RWPE2 (cell line): Measurements from ENCODE around the gene TENT4B.
"Not testable (repeated sequence)": the region's sequence is repeated elsewhere in the genome, so short reads cannot be mapped to it uniquely, and the experiment has no call there.

ENCODE experiments used
- ATAC-seq: fragments of 200-7000 bp; cut with Tn5 transposase; 3 replicates; pipeline ENCODE4 v1.9.1; 2021; ENCODE audit warnings: low read depth
- DNase-seq: peaks from one replicate; pipeline ENCODE4 v3.0.0-alpha.2; 2020; ENCODE audit warnings: low spot score
- H3K27ac ChIP-seq: fragments of 450-650 bp; 2 replicates; pipeline ENCODE4 v1.5.1; 2017; ENCODE audit warnings: mild to moderate bottlenecking; ENCODE audit not compliant: poor library complexity, severe bottlenecking
- H3K27me3 ChIP-seq: fragments of 250-450 bp; sonication (Bioruptor Pico); 2 replicates; pipeline ENCODE4 v1.5.1; 2021; ENCODE audit warnings: mild to moderate bottlenecking, moderate library complexity; ENCODE audit not compliant: insufficient read depth, poor library complexity, severe bottlenecking
- H3K36me3 ChIP-seq: fragments of 250-450 bp; sonication (Bioruptor Pico); 2 replicates; pipeline ENCODE4 v1.5.1; 2020; ENCODE audit warnings: low read depth, mild to moderate bottlenecking, moderate library complexity
- H3K4me1 ChIP-seq: fragments of 250-450 bp; sonication (Bioruptor Pico); 2 replicates; pipeline ENCODE4 v1.5.1; 2021; ENCODE audit warnings: mild to moderate bottlenecking, moderate library complexity; ENCODE audit not compliant: insufficient read depth, poor library complexity, severe bottlenecking
- H3K4me3 ChIP-seq: fragments of 250-450 bp; sonication (Bioruptor Pico); 2 replicates; pipeline ENCODE4 v1.5.1; 2021; ENCODE audit warnings: mild to moderate bottlenecking, moderate library complexity; ENCODE audit not compliant: severe bottlenecking
- H3K9me3 ChIP-seq: fragments of 250-450 bp; sonication (Bioruptor Pico); 2 replicates; pipeline ENCODE4 v1.5.1; 2021; ENCODE audit warnings: mild to moderate bottlenecking, moderate library complexity; ENCODE audit not compliant: severe bottlenecking
- CTCF ChIP-seq: fragments of 450-650 bp; IDR thresholded peaks from one replicate; pipeline ENCODE4 v1.5.1; 2017; ENCODE audit warnings: mild to moderate bottlenecking, moderate library complexity; ENCODE audit not compliant: poor library complexity, severe bottlenecking

The TENT4B gene

DNA sequence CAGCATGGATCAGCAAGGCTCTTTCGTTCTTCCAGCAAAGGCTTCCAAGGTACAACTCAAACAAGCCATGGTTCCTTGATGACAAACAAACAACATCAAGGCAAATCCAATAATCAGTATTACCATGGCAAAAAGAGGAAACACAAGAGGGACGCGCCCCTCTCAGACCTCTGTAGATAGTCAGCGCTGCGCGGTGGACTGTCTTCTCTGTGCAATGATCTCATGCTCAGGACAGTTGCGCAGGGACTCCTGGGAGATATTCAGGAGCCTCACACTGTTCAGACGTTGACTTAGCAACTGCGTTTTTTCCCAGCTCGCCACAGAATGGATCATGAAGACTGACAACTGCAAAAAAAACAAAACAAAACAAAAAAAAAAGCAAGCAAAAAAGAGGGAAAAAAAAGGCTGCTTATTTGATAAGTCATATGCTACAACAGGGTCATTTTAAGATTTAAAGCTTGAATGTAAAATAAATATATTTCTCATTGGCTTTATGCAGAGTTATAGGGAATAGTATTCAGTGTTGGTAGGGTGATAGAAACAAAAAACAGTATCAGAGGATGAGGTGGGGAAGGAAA is 76.1 kb downstream of the TENT4B start:
- TF ChIP-seq CTCF: no peak
- Histone ChIP-seq H3K27me3 (no peaks in the 10 kb centered on the region), H3K36me3 (peaks cover 49% of the 10 kb centered on the region), H3K27ac (no peak overlapping the region), H3K4me3 (no peak overlapping the region), H3K9me3 (no peaks in the 10 kb centered on the region), H3K4me1 (peaks cover 6% of the 10 kb centered on the region)
- ATAC-seq (no peak), DNase-seq (no peak)

DNA sequence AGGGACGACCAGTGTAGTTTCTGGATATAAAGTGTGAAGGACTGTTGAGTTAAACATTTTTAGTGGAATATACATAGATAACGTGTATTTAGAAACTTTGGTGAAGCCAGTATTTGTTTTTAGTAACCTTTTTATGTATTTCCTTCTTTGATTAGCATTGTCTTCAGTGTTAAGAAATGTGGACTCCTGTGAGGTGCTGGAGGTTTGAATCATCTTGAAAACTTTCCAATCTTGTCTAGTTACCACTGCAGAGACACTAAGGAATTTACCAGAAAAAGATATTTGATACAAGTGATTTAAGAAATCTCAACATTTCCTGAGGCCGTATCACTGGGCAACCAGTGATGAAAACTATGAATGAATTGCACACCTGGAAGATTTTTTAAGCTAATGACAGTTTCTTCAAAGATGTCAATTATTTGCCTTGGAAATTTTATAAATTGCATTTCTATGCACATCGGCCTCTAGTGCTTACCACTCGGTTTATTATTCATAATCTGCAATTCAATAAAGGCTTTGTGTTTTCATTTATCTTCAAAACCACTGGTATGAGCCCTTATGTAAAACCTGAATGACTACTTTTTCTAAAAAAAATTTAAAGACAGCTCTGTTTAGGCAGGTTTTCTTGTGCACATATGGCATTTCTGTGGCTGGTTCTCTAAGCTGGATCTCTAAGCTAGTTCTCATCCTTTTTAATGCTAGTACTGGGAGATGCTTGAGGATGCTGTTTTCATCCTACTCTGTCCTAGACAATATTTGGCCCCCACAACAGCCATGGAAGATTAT is 81.9 kb downstream of the TENT4B start:
- H3K36me3 ChIP-seq: peaks cover 4% of the 10 kb centered on the region; the same call in 1 of the 2 replicates
- H3K4me1 ChIP-seq: peaks cover 25% of the 10 kb centered on the region
- H3K27me3 ChIP-seq: no peaks in the 10 kb centered on the region
- H3K27ac ChIP-seq: peak overlapping the region; percentile 71
- no peak for DNase-seq
- TF ChIP-seq CTCF: no peak
- ATAC-seq: peak; percentile 81
- peaks cover 2% of the 10 kb centered on the region for H3K9me3 ChIP-seq
- no peak overlapping the region for H3K4me3 ChIP-seq

- Histone ChIP-seq H3K36me3 (peaks cover 4% of the 10 kb centered on the region; the same call in 1 of the 2 replicates), H3K4me3 (no peak overlapping the region), H3K27me3 (no peaks in the 10 kb centered on the region), H3K4me1 (peaks cover 25% of the 10 kb centered on the region), H3K9me3 (peaks cover 2% of the 10 kb centered on the region), H3K27ac (peak overlapping the region; percentile 71)
- peak; percentile 20 for ATAC-seq
- DNase-seq: no peak
- TF ChIP-seq CTCF: no peak
Measured at GRCh38 chr16:50235581-50235980, 82.5 kb downstream of the TENT4B start.

- ATAC-seq (no peak), DNase-seq (no peak)
- Histone ChIP-seq H3K27ac (no peak overlapping the region), H3K4me1 (peaks cover 25% of the 10 kb centered on the region), H3K4me3 (no peak overlapping the region), H3K36me3 (no peaks in the 10 kb centered on the region), H3K27me3 (no peaks in the 10 kb centered on the region), H3K9me3 (peaks cover 2% of the 10 kb centered on the region)
- no peak for TF ChIP-seq CTCF
Measured at GRCh38 chr16:50238314-50238713, 85.2 kb downstream of the TENT4B start.

GRCh38 chr16:50238868-50239301 is 85.8 kb downstream of the TENT4B start:
- TF ChIP-seq CTCF: no peak
- DNase-seq (no peak), ATAC-seq (no peak)
- Histone ChIP-seq H3K27me3 (no peaks in the 10 kb centered on the region), H3K36me3 (no peaks in the 10 kb centered on the region), H3K27ac (no peak overlapping the region), H3K9me3 (peaks cover 2% of the 10 kb centered on the region), H3K4me3 (no peak overlapping the region), H3K4me1 (peaks cover 23% of the 10 kb centered on the region)

DNA sequence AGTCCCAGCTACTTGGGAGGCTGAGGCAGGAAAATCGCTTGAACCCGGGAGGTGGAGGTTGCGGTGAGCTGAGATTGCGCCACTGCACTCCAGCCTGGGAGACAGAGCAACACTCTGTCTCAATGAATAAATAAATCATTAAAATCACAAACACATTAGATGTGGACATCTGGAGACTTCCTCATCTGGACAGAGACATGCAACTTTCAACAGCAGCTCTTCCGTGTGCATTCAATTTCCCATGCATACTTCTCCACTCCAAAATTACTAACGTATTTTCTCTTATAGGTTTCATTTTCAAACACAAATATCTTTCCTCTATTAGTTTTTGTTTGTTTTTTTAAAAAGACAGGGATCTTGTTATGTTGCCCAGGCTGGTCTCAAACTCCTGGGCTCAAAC is 89.9 kb downstream of the TENT4B start:
- H3K9me3 ChIP-seq, H3K27me3 ChIP-seq, DNase-seq, H3K4me1 ChIP-seq, H3K36me3 ChIP-seq, H3K4me3 ChIP-seq, H3K27ac ChIP-seq, ATAC-seq: not testable (repeated sequence)
